ENCODE results near the gene PPP3CA.

DNA sequence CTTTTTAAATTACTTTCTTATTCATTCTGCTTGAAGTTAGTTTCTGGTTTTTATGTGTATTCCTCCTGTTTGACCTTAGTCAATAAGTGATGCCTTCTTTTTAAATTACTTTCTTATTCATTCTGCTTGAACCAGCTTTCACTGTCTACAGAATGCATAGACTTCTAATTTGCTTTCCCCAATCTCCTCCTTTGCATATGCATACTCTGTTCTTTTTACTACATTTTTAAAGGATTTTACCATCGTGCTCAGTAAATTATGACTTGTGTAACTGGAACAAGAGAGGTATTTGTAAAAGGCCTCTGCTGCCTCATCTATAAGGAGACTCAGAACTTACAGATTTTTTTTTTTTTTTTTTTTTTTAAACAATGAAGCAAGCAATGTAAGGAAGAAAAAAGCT is 228.7 kb downstream of the PPP3CA start:
- TF ChIP-seq, protein P1, sequence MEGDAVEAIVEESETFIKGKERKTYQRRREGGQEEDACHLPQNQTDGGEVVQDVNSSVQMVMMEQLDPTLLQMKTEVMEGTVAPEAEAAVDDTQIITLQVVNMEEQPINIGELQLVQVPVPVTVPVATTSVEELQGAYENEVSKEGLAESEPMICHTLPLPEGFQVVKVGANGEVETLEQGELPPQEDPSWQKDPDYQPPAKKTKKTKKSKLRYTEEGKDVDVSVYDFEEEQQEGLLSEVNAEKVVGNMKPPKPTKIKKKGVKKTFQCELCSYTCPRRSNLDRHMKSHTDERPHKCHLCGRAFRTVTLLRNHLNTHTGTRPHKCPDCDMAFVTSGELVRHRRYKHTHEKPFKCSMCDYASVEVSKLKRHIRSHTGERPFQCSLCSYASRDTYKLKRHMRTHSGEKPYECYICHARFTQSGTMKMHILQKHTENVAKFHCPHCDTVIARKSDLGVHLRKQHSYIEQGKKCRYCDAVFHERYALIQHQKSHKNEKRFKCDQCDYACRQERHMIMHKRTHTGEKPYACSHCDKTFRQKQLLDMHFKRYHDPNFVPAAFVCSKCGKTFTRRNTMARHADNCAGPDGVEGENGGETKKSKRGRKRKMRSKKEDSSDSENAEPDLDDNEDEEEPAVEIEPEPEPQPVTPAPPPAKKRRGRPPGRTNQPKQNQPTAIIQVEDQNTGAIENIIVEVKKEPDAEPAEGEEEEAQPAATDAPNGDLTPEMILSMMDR (conservative IDR thresholded peaks at IDR 0.05 in 1 of 2, IDR thresholded peaks at IDR 0.05 in 1 of 2; ENCODE audit: low read depth in 1 of 2, low read length in 2 of 2), result no peak
- TF ChIP-seq EZH2 (IDR thresholded peaks at IDR 0.05; ENCODE audit: low read length, missing control alignments), result no peak
